GM21825 (cell line): ENCODE measurements around the gene SUPT3H.

Experiments used
- ATAC-seq: cut with Tn5 transposase; IDR thresholded peaks from one replicate; pipeline ENCODE4 v1.9.1; 2021; ENCODE audit warnings: mild to moderate bottlenecking, moderate library complexity; ENCODE audit not compliant: unreplicated experiment

Gene SUPT3H

DNA sequence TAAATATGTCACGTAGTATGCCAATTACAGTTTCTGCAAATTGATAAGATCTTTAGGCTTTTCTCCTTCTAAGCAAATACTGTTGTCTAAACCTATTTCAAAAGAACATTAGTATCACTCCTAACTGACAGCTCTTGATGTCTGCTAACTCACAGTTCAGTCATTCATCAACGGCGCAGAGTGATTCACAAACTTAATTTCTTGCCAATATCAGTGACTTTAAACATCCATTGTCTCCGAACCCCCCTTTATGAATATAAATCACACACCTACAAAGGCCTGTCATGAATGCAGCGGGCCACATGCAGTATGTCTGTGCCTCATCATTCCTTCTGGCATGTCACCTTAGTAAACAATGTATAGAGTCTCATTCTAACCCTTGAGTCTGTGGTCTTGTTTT, 569.6 kb downstream of the SUPT3H start:
- ATAC-seq, result no peak

DNA sequence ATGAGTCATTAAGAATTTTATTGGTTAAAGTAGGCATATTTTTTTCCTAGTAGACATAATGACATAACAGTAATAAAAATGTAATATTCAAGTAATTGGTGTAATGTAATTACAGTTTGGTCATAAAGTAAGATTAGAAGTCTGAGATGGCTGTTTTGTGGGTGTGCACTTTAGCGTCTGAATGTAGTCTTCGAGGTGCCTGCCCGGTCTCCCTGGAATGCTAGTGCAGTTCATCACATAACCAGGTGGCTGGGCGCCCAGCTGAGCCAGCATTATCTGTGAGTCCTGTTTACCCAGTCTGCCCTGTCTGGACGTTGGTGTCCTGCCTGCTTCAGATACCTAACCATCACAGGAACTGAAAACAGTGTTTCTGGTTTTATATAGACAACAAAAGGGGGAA, 571.1 kb downstream of the SUPT3H start:
- no peak for ATAC-seq

DNA sequence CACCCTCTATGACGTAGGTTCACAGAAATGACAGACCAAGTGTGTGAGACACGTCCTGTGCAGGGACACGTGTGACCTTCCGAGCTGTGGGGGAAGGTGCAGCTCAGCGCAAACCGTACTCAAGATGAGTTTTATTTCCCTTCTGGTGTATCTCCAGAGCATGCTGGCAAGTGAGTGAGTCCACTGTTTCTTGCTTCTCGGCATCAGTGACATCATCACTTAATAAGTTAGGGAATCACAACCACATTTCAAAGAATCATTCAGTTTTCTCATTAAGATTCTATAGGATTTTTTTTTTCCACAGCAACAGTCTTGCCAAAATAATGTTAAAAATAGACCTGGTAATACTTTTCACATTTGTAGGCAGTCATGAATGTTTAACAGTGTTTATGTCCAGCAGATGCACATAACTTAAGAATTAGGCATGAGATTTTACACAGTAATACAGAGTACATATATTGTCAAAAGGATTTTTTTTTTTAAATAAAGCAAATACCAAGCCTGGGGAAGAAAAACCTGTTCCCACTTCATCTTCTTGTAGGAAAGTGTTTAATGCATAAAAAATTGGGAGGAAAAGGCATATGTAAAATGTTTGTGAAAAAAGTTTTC, 572.4 kb downstream of the SUPT3H start:
- no peak for ATAC-seq

GRCh38 chr6:44804546-44805159, 573.1 kb downstream of the SUPT3H start:
- no peak for ATAC-seq

DNA sequence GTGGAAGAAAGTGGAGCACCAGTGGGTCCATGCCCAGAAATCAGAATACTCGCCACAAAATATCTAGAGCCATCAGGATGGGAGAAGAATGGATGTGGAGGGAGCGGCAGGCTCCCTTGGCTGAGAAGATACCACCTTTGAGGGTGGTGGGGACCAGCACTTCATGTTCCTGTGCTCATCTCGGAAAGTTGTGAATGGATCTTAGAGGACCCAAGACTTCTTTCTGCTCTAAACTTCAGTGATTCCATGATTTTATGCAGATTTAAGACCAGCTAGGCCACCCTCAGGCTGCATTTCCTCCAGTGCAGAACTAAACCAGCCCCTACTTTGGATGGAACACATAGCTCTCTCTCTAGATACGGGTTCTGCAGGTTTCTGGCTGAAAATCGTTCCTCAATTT, 573.7 kb downstream of the SUPT3H start:
- ATAC-seq, result no peak

GRCh38 chr6:44800784-44801592, 576.7 kb downstream of the SUPT3H start:
- no peak for ATAC-seq

DNA sequence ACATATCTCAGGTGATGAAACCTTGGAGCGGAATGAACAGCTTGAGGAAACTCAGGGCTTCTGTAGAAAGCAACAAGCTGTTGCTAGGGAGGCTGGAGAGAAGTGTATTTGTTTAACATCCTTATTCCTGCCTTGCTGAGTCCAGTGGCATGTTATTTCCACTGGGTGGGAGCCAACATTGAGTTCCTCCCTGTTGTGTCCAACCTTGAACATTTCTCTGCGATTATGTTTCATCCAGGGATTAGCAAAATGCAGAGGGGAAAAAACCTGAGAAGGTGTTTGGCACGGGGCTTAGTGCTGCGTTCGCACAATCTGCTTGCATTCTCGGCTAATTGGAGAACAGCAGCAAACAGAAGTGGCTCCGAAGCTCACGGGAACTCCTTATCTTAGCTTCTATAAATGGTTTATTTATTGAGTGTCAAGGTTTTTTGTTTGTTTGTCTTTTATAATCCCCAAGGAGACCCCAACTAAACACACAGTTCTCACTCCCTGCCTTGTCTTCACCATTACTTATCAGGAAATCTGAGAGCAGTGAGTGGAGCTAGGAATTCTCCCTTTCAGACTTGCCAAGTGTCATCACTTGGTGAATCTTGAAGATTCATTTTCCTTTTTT, 577.5 kb downstream of the SUPT3H start:
- ATAC-seq, result no peak

DNA sequence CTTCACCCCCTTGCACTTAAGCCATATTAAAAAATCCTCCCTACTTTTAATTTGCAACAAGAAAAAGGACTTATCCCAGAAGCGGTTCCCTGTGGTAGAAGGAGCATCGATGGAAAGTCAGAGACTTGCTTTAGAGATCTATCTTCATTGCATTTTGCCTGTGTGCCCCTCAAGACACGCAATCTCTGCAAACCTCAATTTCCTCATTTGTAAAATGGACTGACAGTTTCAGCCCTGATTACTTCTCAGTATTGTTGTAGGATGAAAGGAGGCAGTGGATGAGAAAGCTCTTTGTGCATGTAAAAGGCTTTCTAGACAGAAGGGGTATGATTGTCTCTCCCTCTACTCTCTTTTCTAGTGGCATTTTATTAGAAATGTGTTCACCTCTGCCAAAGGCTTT, 580.0 kb downstream of the SUPT3H start:
- no peak for ATAC-seq

- no peak for ATAC-seq
These were observed 582.4 kb downstream of the SUPT3H start for GRCh38 chr6:44795326-44795725.

DNA sequence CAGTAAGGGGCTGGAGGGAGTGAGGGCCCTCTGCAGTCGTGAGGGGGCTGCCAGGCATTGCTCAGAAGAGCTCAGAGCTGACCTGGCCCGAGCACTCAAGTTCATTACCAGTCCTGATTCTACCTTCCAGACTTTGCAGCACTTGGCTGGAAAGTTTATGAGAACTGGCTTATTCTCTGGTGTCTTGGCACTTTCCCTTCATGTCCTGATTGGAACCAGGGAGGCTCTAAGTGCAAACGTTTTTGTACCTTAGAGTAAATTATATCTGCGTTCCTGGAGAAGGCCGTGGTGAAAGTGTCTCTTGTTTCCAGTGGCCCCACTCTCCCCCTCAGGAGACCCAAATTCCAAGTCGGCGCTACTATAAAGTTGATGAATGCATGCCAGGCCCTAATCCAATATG, 587.9 kb downstream of the SUPT3H start:
- no peak for ATAC-seq

- ATAC-seq, result no peak
These were observed 588.7 kb downstream of the SUPT3H start for GRCh38 chr6:44789061-44789460.

DNA sequence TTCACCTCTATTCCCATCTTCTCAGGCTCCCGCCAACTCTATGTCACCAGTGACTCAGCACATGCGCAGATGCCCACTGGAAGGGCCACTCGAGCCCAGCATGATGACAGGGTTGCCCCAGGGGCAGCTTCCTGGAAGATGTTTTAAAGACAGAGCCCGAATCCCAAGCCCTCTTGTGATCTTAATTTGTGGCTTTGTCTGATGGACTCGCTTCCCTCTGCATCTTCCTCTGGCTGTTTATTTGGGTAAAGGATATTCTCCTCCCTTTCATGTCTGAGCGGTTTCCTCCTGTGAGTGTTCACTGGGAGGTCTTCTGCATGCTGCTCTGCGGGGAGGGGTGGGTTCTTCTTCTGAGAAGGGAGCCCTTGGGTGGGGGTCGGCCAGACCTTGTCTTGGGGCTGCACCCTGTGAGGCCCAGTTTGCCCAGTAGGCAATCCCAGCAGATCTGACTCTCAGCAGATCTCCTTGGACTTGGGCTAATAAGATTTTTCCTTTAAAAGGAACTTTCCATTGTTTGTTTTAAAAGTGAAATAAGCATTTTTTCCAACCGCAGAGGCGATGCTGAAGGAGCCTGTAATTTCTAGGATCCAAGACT, 589.2 kb downstream of the SUPT3H start:
- no peak for ATAC-seq

GRCh38 chr6:44787254-44787834, 590.4 kb downstream of the SUPT3H start:
- no peak for ATAC-seq

GRCh38 chr6:44785130-44785529, 592.6 kb downstream of the SUPT3H start:
- ATAC-seq, result no peak

DNA sequence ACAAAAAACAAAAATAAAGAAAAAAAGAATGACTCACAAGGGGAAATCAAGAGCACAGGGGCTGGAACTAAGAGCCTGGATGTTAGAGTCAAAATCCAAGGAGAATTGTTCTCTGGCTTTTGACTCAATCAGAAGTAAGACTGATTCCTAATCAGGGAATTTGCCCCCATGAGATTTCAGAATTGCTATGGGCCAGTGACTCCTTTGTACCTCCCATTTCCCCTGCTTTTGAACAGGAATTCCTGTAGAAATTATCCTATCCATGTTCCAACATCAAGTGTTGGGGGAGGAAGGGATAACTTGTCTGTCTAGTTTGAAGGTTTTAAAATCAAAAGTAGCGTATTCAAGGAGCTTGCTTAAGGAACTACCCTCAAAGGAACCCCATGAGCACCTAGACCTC, 593.5 kb downstream of the SUPT3H start:
- ATAC-seq, result no peak

DNA sequence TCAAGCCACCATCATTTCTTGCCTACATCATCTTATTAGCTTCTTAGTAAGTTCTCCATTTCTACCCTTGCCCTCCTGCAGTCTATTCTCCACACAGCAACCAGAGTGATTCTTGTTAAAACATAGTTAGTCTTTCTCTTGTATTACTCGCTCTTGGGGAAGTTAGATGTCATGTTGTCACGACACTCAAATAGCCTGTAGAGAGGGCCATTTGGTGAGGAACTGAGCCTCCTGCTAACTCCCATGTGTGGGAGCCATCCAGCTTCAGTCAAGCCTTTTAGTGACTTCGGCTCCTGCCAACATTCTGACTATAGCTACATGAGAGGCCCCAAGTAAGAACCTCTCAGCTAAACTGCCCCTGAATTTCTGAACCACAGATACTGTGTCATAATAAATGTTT, 594.8 kb downstream of the SUPT3H start:
- ATAC-seq, result no peak

- ATAC-seq, result no peak
These were observed 595.7 kb downstream of the SUPT3H start for GRCh38 chr6:44781912-44782597.

DNA sequence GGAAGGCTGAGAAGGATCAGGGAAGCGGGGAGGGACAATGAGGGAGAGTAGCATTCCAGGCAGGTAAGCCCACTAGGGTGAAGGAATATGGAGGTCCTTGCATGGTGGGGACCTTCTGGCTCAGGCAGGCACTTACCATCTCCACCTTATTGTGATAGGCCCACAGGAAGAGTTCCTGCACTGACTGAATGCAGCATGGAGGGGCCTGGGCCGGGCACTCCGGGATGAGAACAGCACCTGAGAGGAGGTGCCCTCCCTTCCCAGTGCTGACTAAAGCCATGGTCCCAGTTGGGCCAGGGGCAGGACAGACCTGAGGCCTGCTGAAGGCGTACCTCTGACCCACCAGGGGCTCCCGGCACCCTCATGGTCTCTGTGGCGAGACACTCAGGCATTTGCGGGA, 597.6 kb downstream of the SUPT3H start:
- no peak for ATAC-seq

DNA sequence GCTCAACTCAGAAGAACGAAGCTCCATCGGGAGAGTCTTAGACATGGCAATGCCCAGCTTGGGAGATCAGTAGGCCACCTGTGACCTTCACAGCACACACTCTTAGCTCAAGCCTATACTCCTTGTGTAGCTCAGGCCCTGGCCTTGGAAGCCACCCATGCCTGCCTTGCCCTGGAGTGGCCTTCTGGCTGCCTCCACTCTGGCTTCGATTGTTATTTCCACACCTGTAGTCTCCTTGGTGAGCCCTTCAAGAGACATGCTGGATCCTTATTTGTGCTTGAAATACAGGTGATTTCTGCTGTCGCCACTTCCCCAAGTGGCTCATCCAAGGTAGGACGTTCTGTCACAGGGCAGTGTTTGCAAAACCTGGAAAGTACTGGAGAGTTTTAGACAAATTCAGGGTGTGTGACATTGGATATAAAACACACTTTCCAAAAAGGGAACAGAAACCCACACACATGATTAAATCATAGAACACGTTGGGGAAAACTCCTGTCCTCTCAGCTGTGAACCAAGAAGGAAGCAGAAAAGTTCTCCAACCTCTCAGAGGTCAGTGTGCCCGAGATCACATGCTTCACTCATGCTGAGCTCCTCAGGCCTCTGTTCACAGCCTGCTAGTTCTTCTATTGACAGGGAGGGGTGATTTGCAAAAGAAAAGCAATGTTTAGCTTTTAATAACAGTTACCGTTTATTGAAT, 598.5 kb downstream of the SUPT3H start:
- ATAC-seq, result peak; percentile 67
